Measurements from ENCODE around the gene ANKRD28.
A peak's percentile ranks its signal among the peaks of the same experiment; 100 is the strongest.
"Not testable (repeated sequence)": the region's sequence is repeated elsewhere in the genome, so short reads cannot be mapped to it uniquely, and the experiment has no call there.

The ANKRD28 gene

GRCh38 chr3:15768421-15769255 is 29.1 kb downstream of the ANKRD28 start:
- DNase-seq = peak; percentile 18 to 37

- DNase-seq = no peak
Observed at GRCh38 chr3:15766406-15766805, 31.4 kb downstream of the ANKRD28 start.

- no peak for DNase-seq
Observed at GRCh38 chr3:15758295-15758694, 39.5 kb downstream of the ANKRD28 start.

GRCh38 chr3:15757824-15758223 is 40.0 kb downstream of the ANKRD28 start:
- DNase-seq = no peak

GRCh38 chr3:15756505-15756904 is 41.3 kb downstream of the ANKRD28 start:
- no peak for DNase-seq

GRCh38 chr3:15755780-15756179 is 42.0 kb downstream of the ANKRD28 start:
- no peak for DNase-seq

- no peak for DNase-seq
Observed at GRCh38 chr3:15755181-15755580, 42.6 kb downstream of the ANKRD28 start.

- no peak for DNase-seq
Observed at GRCh38 chr3:15754047-15754446, 43.7 kb downstream of the ANKRD28 start.

GRCh38 chr3:15753056-15753710 is 44.6 kb downstream of the ANKRD28 start:
- no peak for DNase-seq

GRCh38 chr3:15750879-15751278 is 46.9 kb downstream of the ANKRD28 start:
- no peak for DNase-seq

- DNase-seq = no peak
Observed at GRCh38 chr3:15750143-15750542, 47.6 kb downstream of the ANKRD28 start.

GRCh38 chr3:15745896-15746295 is 51.9 kb downstream of the ANKRD28 start:
- DNase-seq = not testable (repeated sequence)

GRCh38 chr3:15744176-15744575 is 53.6 kb downstream of the ANKRD28 start:
- DNase-seq = no peak

GRCh38 chr3:15743587-15744009 is 54.2 kb downstream of the ANKRD28 start:
- DNase-seq = no peak

- not testable (repeated sequence) for DNase-seq
Observed at GRCh38 chr3:15742236-15742635, 55.5 kb downstream of the ANKRD28 start.

- not testable (repeated sequence) for DNase-seq
Observed at GRCh38 chr3:15738616-15739005, 59.2 kb downstream of the ANKRD28 start.

- no peak for DNase-seq
Observed at GRCh38 chr3:15731024-15731423, 66.8 kb downstream of the ANKRD28 start.

- DNase-seq = no peak
Observed at GRCh38 chr3:15728766-15729165, 69.0 kb downstream of the ANKRD28 start.

- no peak for DNase-seq
Observed at GRCh38 chr3:15726881-15727280, 70.9 kb downstream of the ANKRD28 start.

- DNase-seq = no peak
Observed at GRCh38 chr3:15726043-15726442, 71.7 kb downstream of the ANKRD28 start.

- DNase-seq = no peak
Observed at GRCh38 chr3:15724446-15724845, 73.3 kb downstream of the ANKRD28 start.

- no peak for DNase-seq
Observed at GRCh38 chr3:15723624-15723884, 74.2 kb downstream of the ANKRD28 start.

GRCh38 chr3:15722877-15723623 is 74.7 kb downstream of the ANKRD28 start:
- DNase-seq = no peak

- no peak for DNase-seq
Observed at GRCh38 chr3:15716178-15716577, 81.6 kb downstream of the ANKRD28 start.

Data from AML-193 (cell line).